Glutamatergic neuron (in vitro differentiated cells): ENCODE data around the gene FSTL4. TPM values are rescaled to one million over a fixed set of nuclear protein-coding genes. Genes with fewer than 3 reads are reported as not detected.

ENCODE experiments used
- DNase-seq: peaks from one replicate; pipeline ENCODE4 v3.0.0; 2022
- H3K27ac Mint-ChIP-seq: one replicate; pipeline ENCODE4 v1.8.0; 2020; ENCODE audit warnings: mild to moderate bottlenecking, mixed read lengths, inconsistent platforms; ENCODE audit not compliant: unreplicated experiment
- H3K27me3 Mint-ChIP-seq: one replicate; pipeline ENCODE4 v1.8.0; 2020; ENCODE audit warnings: mild to moderate bottlenecking, moderate library complexity, mixed read lengths, inconsistent platforms; ENCODE audit not compliant: unreplicated experiment
- H3K36me3 Mint-ChIP-seq: one replicate; pipeline ENCODE4 v1.8.0; 2020; ENCODE audit warnings: mild to moderate bottlenecking, mixed read lengths, inconsistent platforms; ENCODE audit not compliant: unreplicated experiment
- H3K4me1 Mint-ChIP-seq: one replicate; pipeline ENCODE4 v1.8.0; 2020; ENCODE audit warnings: mild to moderate bottlenecking, low read depth, mixed read lengths, inconsistent platforms; ENCODE audit not compliant: unreplicated experiment
- H3K4me3 Mint-ChIP-seq: one replicate; pipeline ENCODE4 v1.8.0; 2020; ENCODE audit warnings: mild to moderate bottlenecking, mixed read lengths, inconsistent platforms; ENCODE audit not compliant: unreplicated experiment
- H3K9me3 Mint-ChIP-seq: one replicate; pipeline ENCODE4 v1.8.0; 2020; ENCODE audit warnings: mild to moderate bottlenecking, moderate library complexity, mixed read lengths, inconsistent platforms; ENCODE audit not compliant: unreplicated experiment
- CTCF ChIP-seq: fragments of 200-600 bp; sonication (generic); IDR thresholded peaks from one replicate; pipeline ENCODE4 v1.5.0; 2021; ENCODE audit not compliant: partially characterized antibody, unreplicated experiment
- total RNA-seq: library from RNA; stranded (reverse); fragmentation: NEBNext Ultra II Directional; extraction: Animal tissue kit (Norgen Biotek cat#: 25700); gene quantifications from one replicate; pipeline ENCODE4 v1.2.1, GENCODE V29; 2021; ENCODE audit not compliant: unreplicated experiment

Gene FSTL4
- total RNA-seq, 1 donor from 2014 or later, result 29.0 TPM

GRCh38 chr5:133635051-133635450 is 22.7 kb upstream of the FSTL4 start:
- TF ChIP-seq CTCF, result no peak
- no peak for DNase-seq
- Mint-ChIP-seq H3K36me3 (peaks cover 9% of the 10 kb centered on the region), H3K9me3 (peaks cover 3% of the 10 kb centered on the region), H3K27me3 (no peaks in the 10 kb centered on the region), H3K4me3 (no peak overlapping the region), H3K27ac (no peak overlapping the region), H3K4me1 (peaks cover 8% of the 10 kb centered on the region)

GRCh38 chr5:133627180-133627579 is 14.8 kb upstream of the FSTL4 start:
- Mint-ChIP-seq H3K4me3 (no peak overlapping the region), H3K27ac (no peak overlapping the region), H3K9me3 (peaks cover 7% of the 10 kb centered on the region), H3K4me1 (no peaks in the 10 kb centered on the region), H3K27me3 (no peaks in the 10 kb centered on the region), H3K36me3 (peaks cover 9% of the 10 kb centered on the region)
- DNase-seq, result no peak
- TF ChIP-seq CTCF, result no peak

- H3K27me3 Mint-ChIP-seq, result no peaks in the 10 kb centered on the region
- no peak overlapping the region for H3K27ac Mint-ChIP-seq
- no peaks in the 10 kb centered on the region for H3K4me1 Mint-ChIP-seq
- H3K36me3 Mint-ChIP-seq, result peaks cover 9% of the 10 kb centered on the region
- H3K9me3 Mint-ChIP-seq, result peaks cover 3% of the 10 kb centered on the region
- H3K4me3 Mint-ChIP-seq, result no peak overlapping the region
- no peak for DNase-seq
- TF ChIP-seq CTCF, result no peak
These were observed 12.0 kb upstream of the FSTL4 start for GRCh38 chr5:133624316-133624715.

- no peak overlapping the region for H3K4me3 Mint-ChIP-seq
- H3K4me1 Mint-ChIP-seq, result peaks cover 12% of the 10 kb centered on the region
- H3K27me3 Mint-ChIP-seq, result peaks cover 8% of the 10 kb centered on the region
- H3K9me3 Mint-ChIP-seq, result peaks cover 5% of the 10 kb centered on the region
- DNase-seq, result no peak
- H3K27ac Mint-ChIP-seq, result peak overlapping the region; percentile 65
- TF ChIP-seq CTCF, result no peak
- peaks cover 6% of the 10 kb centered on the region for H3K36me3 Mint-ChIP-seq
These were observed 5.8 kb upstream of the FSTL4 start for GRCh38 chr5:133618141-133618540.

GRCh38 chr5:133613743-133614142 is 1.4 kb upstream of the FSTL4 start:
- peaks cover 16% of the 10 kb centered on the region for H3K9me3 Mint-ChIP-seq
- no peak for DNase-seq
- H3K4me3 Mint-ChIP-seq, result no peak overlapping the region
- H3K4me1 Mint-ChIP-seq, result peaks cover 12% of the 10 kb centered on the region
- no peak overlapping the region for H3K27ac Mint-ChIP-seq
- no peak for TF ChIP-seq CTCF
- no peaks in the 10 kb centered on the region for H3K36me3 Mint-ChIP-seq
- H3K27me3 Mint-ChIP-seq, result peaks cover 16% of the 10 kb centered on the region
